ENCODE measurements around the gene NR1H2. TPM values are rescaled to one million over a fixed set of nuclear protein-coding genes. Genes with fewer than 3 reads are reported as not detected.
A peak's percentile ranks its signal among the peaks of the same experiment; 100 is the strongest.

The NR1H2 gene
- total and polyA plus RNA-seq, 12 donors: 64.0 to 125 (median 74.9) TPM

DNA sequence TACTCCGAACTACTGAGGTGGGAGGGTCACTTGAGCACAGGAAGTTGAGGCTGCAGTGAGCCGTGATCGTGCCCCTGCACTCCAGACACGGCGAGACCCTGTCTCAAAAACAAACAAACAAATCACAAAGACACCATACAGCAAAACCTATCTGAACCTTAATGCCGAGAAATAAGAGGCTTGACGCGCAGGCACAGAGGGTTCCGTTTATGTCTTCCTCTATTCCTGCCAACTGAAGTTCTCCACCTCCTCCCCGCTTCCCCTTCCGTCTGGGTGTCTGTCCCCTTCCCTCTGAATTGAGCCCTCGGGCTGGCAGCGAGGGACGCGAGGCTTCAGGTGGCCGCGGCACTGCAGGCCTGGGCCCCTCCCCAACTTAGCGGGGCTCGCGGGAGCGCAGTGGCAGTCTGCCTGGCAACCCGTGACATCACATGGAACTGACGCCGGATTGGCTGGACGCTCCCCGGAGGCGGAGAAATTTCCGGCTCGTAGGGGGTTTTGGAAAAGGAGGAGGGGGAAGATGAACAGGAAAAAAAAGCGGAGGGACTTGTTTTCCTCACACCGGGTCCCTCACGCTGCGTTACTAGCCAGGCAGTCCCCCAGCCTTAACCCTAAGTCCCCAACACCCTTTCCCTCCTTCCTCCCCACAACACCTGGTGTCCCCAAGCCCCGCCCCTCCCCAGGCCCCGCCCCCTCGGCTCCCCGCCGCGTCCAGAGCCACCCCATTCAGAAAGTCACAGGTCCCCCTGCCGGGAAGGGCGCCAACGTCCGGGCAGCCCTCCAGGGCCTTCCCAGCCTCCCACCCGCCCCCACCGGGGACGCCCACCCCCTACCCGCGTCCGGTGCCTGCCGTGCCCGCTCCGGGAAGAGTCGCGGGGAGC lies 55.3 kb downstream of the NR1H2 start:
- intact Hi-C loops (cut with DNase I): no loop called here
- H3K9me3 ChIP-seq: no peaks in the 10 kb centered on the region
- TF ChIP-seq, protein P1, sequence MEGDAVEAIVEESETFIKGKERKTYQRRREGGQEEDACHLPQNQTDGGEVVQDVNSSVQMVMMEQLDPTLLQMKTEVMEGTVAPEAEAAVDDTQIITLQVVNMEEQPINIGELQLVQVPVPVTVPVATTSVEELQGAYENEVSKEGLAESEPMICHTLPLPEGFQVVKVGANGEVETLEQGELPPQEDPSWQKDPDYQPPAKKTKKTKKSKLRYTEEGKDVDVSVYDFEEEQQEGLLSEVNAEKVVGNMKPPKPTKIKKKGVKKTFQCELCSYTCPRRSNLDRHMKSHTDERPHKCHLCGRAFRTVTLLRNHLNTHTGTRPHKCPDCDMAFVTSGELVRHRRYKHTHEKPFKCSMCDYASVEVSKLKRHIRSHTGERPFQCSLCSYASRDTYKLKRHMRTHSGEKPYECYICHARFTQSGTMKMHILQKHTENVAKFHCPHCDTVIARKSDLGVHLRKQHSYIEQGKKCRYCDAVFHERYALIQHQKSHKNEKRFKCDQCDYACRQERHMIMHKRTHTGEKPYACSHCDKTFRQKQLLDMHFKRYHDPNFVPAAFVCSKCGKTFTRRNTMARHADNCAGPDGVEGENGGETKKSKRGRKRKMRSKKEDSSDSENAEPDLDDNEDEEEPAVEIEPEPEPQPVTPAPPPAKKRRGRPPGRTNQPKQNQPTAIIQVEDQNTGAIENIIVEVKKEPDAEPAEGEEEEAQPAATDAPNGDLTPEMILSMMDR (IDR thresholded peaks at IDR 0.05): no peak
- H3K36me3 ChIP-seq: no peaks in the 10 kb centered on the region
- WGBS, 2 donors: 1 to 2% methylated on average over 49 to 54 of the region's 54 CpGs
- peak overlapping the region; percentile 48 to 74 (median 68) for H3K4me3 ChIP-seq
- ATAC-seq (peak; percentile 87 to 95 (median 93)), DNase-seq (peak; percentile 82 to 85)
- peaks cover 0 to 46% (median 14%) of the 10 kb centered on the region in 7 donors for H3K27me3 ChIP-seq
- H3K4me1 ChIP-seq: peaks cover 0 to 31% (median 20%) of the 10 kb centered on the region in 9 donors
- peak overlapping the region in 8 of 10 donors; percentile 3 to 92 (median 66) for H3K27ac ChIP-seq

DNA sequence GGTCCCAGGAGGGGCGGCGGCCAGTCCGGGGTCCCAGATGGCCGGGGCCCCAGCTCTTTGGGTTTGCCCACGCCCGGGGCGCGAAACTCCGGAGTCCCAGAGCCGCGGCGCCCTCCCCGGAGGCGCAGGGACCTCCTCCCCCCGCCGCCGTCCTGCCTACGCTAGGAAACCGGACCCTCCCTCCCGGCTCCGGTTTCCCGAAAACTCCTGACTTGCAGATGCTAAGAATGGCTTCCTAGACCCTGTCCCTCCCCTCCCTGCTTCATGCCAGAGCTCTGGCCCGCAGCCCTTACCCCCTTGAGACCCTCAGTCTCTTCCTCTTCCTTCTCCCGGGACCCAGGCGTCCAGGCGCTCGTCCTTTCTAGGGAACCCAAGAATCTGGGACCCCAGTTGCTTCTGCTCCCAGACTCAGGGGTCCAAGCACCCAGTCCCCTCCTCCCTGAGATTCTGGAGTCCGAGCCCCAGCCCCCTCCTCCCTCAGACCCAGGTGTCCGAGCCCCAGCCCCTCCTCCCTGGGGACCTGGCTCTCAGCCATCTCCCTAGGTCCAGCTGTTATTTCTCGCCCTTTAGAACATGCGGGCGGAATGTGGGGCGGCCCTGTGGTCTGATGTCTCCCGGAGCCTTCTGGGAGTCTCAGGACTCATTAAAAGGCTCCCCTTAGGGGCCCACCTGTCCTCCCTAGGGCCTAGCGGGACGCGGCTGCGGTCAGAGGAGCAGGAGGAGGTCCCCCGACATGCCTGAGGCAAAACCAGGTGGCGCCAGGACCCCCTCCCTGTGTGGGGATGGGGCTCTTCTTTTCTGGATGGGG lies 56.2 kb downstream of the NR1H2 start, which contains the start of gene MYBPC2:
TSS of gene MYBPC2 (plus strand) at position 672 of the 808 bp plus-strand sequence. CDS start at position 734, 62 bp downstream.
- Histone ChIP-seq H3K27ac (peak within 1 kb of the TSS in 8 of 10 donors; percentile 3 to 92 (median 66)), H3K9me3 (no peaks in the 10 kb centered on the region), H3K4me1 (peaks cover 0 to 31% (median 20%) of the 10 kb centered on the region in 9 donors), H3K36me3 (no peaks in the 10 kb centered on the region), H3K27me3 (peaks cover 0 to 46% (median 13%) of the 10 kb centered on the region in 7 donors), H3K4me3 (peak within 1 kb of the TSS; percentile 48 to 74 (median 68))
- DNase-seq (no peak), ATAC-seq (peak in 2 of 8 donors; percentile 4 to 5)
- TF ChIP-seq, protein P1 (IDR thresholded peaks at IDR 0.05): no peak
- WGBS, 2 donors: 2% methylated on average over 37 to 40 of the region's 40 CpGs
- intact Hi-C loops (cut with DNase I): no loop called here

Other genes with a start within 250 kb of the NR1H2 start
- not detected for gene IZUMO2, start 213.2 kb upstream of the NR1H2 start, total RNA-seq
- not detected for gene IZUMO2, start 213.2 kb upstream of the NR1H2 start, polyA plus RNA-seq
- 100 to 1,000 TPM in 5 of 10 donors, 10 to 100 TPM in 5; 82.2 to 124 (median 102) TPM for gene MYH14, start 172.8 kb upstream of the NR1H2 start, total RNA-seq
- 100 to 1,000 TPM in 1 of 2 donors, 10 to 100 TPM in 1; 29.3 to 149 TPM for gene MYH14, start 172.8 kb upstream of the NR1H2 start, polyA plus RNA-seq
- gene KCNC3, start 47.1 kb upstream of the NR1H2 start, total RNA-seq: 1 to 10 TPM; 1.4 to 4.0 (median 2.4) TPM
- gene KCNC3, start 47.1 kb upstream of the NR1H2 start, polyA plus RNA-seq: 1 to 10 TPM in 1 of 2 donors, under 1 TPM in 1; 0.88 to 1.1 TPM
- gene NAPSA, start 10.8 kb upstream of the NR1H2 start, total RNA-seq: under 1 TPM in 2 of 10 donors, not detected in 8; 0.22 to 0.56 TPM
- gene NAPSA, start 10.8 kb upstream of the NR1H2 start, polyA plus RNA-seq: 1 to 10 TPM in 1 of 2 donors, under 1 TPM in 1; 0.25 to 1.1 TPM
- gene POLD1, start 7.9 kb downstream of the NR1H2 start, total RNA-seq: 10 to 100 TPM in 6 of 10 donors, 1 to 10 TPM in 4; 4.2 to 15.0 (median 10.7) TPM
- 10 to 100 TPM; 14.2 to 28.3 TPM for gene POLD1, start 7.9 kb downstream of the NR1H2 start, polyA plus RNA-seq
- gene SPIB, start 42.5 kb downstream of the NR1H2 start, total RNA-seq: under 1 TPM in 2 of 10 donors, not detected in 8; 0.20 to 0.42 TPM
- gene SPIB, start 42.5 kb downstream of the NR1H2 start, polyA plus RNA-seq: under 1 TPM in 1 of 2 donors, not detected in 1; 0.10 TPM
- under 1 TPM in 2 of 10 donors, not detected in 8; 0.13 to 0.35 TPM for gene MYBPC2, start 56.4 kb downstream of the NR1H2 start, total RNA-seq
- under 1 TPM in 1 of 2 donors, not detected in 1; 0.01 TPM for gene MYBPC2, start 56.4 kb downstream of the NR1H2 start, polyA plus RNA-seq
- 100 to 1,000 TPM in 3 of 10 donors, 10 to 100 TPM in 7; 73.6 to 152 (median 88.9) TPM for gene EMC10, start 100.0 kb downstream of the NR1H2 start, total RNA-seq
- gene EMC10, start 100.0 kb downstream of the NR1H2 start, polyA plus RNA-seq: 100 to 1,000 TPM in 1 of 2 donors, 10 to 100 TPM in 1; 84.3 to 113 TPM
- gene GARIN5A, start 100.4 kb downstream of the NR1H2 start, total RNA-seq: 1 to 10 TPM; 1.2 to 4.3 (median 2.0) TPM
- gene GARIN5A, start 100.4 kb downstream of the NR1H2 start, polyA plus RNA-seq: 1 to 10 TPM; 1.5 to 1.8 TPM
- 10 to 100 TPM; 13.3 to 42.3 (median 25.2) TPM for gene JOSD2, start 134.7 kb downstream of the NR1H2 start, total RNA-seq
- gene JOSD2, start 134.7 kb downstream of the NR1H2 start, polyA plus RNA-seq: 10 to 100 TPM; 64.0 to 69.6 TPM
- gene ASPDH, start 137.5 kb downstream of the NR1H2 start, total RNA-seq: not detected
- gene ASPDH, start 137.5 kb downstream of the NR1H2 start, polyA plus RNA-seq: not detected
- 1 to 10 TPM in 2 of 10 donors, under 1 TPM in 8; 0.42 to 1.8 (median 0.68) TPM for gene LRRC4B, start 192.0 kb downstream of the NR1H2 start, total RNA-seq
- gene LRRC4B, start 192.0 kb downstream of the NR1H2 start, polyA plus RNA-seq: 1 to 10 TPM; 1.9 to 3.0 TPM